T-helper 2 cell (primary cell): ENCODE results near the gene FSTL4.
"Not testable (repeated sequence)": the region's sequence is repeated elsewhere in the genome, so short reads cannot be mapped to it uniquely, and the experiment has no call there.

Source experiments
- DNase-seq, 5 experiments: peaks; one replicate each; pipeline versions ENCODE4 v3.0.0 to v3.0.0-alpha.2; 2012 to 2022

Gene FSTL4

DNA sequence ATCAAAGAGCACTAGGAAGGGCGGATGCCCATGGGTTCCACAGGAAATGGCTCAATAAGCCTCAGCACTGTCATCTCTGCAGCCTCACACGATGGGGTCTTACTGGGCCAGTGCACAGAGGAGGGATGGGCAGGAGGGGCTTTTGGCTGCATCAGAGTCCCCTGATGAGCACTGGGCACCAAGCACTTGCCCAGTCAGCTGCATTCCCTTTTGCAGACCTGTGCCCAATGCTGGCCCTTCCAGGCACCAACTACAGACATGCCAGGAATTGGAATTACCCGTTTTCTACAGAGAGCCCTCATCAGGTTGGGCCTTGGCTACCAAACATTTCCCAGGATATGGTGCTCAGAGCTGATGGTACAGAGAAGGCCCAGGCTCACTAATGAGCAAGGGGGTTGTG lies 378.1 kb downstream of the FSTL4 start:
- DNase-seq = no peak

DNA sequence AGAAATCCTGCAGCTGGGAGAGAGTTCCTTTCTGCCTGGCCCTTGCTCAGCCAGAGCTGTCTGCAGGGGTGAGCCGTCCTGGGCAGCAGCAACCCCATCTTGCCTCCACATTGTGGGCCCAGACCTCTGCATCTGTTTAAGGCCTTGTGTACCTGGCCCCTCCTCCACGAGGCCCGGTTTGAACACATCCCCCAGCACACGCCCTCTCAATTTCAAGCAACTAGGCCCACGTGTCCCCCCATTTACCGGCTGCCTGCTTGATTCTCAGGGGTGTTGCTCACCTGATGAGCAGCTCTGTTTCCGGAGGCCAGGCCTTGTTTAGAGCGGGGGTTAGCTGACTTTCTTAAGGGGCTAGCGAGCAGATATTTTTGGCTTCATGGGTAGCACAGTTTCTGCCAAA lies 378.7 kb downstream of the FSTL4 start:
- DNase-seq = no peak

DNA sequence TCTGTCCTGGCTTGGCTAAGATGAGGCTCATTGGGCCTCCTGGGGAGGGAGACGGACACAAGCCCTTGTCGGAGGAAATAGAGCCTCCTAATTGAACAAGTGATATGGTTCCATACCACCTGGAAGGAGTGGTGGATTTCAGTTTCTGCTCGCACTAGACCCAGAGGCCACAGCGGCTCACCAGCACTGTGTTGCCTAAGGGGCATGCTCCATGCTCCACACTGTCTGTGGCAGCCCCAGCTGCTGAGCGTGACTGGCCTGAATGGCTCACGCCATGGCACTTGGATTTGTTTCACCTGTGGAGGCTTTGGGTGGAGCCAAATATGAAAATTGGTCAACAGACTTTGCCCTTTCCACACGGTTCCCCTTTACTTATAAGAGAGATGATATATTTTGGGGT lies 379.4 kb downstream of the FSTL4 start:
- DNase-seq = no peak

DNA sequence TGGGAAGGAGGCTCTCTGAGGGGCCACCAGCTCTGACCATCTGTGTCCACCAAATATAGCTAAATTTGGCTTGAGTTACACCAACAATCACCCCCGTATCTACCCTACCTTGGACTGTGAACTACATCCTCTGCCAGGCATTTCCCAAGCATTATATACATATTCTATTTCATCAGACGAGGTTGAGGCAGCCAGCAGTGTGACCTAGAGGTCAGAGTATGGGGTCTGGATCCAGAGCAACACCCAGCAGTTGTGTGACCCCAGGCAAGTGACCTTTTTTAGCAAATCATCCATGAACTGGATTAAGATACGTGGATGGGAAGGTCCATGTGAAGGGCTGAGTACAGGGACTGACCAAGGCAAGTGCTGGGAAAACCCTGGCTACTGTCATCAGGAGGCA lies 379.9 kb downstream of the FSTL4 start:
- no peak for DNase-seq

DNA sequence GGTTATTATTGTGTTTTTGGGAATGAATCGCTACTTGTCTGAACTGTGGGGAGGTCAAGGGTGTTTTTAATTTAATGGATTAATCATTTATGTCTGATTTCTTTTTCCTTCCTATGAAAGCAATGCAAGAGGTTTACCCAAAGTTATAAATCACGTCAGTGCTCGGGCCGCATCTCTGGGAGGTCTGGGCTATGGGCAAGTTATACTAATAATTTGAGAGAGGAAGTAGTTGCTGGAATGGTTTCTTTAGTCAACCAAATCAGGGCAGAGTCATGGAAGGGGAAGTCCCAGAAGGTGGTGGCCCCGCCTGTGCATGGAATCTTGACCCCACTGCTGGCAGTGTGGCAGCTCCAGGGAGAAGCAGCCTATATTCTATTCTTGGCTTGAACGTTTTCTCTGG lies 380.3 kb downstream of the FSTL4 start:
- DNase-seq = no peak

DNA sequence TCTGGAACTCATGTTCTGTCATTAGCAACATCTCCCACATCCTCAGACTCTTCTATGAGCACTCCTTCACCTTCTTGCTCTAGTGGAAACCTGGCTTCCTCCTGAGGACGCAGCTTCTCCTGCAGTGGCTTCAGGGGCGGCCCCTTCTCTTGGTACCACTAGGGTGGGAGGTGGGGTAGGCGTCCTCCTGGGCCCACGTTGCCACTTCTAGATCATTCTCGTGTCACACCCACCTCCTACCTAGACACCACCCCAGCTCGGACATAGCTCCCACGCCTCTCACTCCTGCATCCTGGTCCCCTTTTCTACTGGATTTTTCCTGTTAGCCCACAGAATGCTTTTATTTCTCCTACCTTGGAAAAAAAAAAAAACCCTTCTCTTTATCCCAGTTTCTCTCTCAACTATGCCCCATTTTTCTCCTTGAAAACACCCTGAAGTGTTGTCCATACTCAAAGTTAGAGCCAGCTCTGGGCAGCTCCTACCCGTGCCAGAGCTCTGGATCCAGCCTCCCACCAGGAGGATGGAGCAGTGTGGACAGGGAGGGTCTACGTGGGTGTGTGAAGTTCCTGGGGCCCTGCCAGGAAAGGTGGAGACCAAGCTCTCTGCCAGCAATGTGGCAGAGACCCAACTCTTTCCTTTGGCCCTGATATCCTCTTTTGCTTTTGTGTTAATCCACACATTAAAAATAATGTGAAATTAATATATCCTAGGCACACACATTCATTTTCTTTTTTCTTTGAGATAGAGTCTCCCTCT lies 381.3 kb downstream of the FSTL4 start:
- no peak for DNase-seq

DNA sequence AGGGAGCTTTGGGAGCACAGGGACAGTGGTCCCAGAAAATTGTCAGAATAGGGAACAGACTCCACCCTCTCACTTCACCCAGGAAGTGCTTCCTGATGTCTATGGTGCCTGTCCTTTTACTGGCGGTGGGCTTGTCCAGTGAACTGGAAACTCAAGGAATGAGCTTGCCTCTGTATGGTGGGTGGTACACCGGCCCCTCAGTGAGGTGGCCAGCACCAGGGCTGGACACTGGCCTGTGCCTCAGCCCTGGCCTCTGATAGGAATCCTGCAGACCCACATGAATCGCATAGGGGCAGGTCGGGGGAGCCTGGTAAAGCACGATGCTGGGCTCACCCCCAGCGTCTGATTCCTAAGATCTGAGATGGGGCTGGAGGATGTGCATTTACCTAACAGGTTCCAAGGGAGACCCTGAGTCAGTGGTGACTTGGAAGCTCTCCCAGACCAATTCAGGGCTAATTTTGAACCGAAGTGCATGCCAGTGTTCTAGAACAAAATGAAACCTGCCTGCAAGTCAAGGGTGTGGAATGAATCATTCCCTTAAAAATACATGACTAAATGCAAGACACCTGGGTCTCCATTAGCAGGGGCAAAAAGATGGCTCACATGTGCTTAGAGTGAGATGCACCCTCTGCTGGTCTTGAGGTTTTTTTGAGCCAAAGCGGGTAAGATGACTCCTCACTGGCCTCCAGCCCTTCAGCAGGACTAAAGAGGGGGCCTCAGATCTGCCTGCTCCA lies 382.2 kb downstream of the FSTL4 start:
- no peak for DNase-seq

DNA sequence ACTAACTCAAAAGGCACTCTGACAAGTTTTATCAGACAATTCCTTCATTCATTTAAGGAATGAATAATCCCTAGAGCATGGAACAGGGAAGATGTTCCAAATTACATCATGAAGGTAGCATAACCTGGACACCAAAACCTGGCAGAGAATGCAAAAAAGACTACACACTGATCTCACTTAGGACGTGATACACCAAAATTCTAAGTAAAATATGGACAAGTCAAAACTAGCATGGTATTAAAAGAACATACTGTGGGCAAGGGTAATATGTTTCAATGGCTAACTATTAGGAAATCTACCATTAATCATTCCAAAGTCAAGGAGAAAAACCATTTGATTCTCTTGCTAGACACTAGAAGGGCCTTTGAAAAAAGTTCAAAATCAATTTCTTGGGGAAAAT lies 384.0 kb downstream of the FSTL4 start:
- no peak for DNase-seq

DNA sequence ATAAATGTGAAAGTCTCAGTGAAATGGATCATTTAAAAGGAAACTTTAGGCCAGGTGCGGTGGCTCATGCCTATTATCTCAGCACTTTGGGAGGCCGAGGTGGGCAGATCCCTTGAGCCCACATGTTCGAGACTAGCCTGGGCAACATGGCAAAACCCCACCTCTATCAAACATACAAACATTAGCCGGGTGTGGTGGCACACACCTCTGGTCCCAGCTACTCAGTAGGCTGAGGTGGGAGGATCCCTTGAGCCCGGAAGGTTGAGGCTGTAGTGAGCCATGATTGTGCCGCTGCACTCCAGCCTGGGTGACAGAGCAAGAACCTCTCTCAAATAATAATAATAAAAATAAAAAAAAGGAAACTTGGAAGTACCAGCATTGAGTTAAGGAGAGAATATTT lies 384.4 kb downstream of the FSTL4 start:
- DNase-seq = no peak

DNA sequence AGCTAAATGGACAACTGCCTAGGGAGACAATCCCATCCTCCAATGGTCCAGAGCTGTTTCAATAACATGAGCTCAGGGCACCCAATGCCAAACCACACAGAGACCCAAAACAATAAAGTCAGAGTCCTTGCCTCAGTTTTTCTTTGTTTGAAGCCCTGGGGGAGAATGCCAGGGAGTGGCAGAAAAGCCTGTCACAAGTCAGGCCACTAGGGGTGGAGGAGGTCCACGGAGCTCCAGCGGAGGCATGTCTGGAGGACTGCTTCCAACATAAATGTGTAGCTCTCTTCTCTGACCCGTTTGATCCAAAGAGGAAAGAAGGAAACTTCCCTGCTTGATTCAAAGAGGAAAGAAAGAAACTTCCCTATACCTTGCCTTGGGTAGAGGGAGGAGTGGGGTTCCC lies 385.3 kb downstream of the FSTL4 start:
- no peak for DNase-seq

DNA sequence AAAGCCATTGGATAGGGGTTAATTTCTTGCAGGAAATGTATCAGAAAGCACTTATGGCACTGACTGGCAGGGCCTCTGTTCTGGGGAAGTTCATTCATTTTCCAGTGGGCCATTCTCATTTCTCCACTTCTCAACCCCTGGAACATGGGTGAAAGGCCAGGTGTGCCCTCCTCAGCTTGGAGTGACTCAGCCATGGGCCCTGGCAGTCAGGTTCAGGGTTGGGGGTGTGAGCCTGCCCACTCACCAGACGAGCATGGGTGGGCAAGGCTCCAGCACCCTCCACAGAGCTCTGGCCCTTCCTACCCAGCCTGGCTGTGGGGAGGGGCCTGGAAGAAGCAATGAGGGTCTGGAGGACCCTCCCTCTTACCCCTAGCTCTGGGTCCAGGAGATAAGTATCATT lies 386.2 kb downstream of the FSTL4 start:
- no peak for DNase-seq

DNA sequence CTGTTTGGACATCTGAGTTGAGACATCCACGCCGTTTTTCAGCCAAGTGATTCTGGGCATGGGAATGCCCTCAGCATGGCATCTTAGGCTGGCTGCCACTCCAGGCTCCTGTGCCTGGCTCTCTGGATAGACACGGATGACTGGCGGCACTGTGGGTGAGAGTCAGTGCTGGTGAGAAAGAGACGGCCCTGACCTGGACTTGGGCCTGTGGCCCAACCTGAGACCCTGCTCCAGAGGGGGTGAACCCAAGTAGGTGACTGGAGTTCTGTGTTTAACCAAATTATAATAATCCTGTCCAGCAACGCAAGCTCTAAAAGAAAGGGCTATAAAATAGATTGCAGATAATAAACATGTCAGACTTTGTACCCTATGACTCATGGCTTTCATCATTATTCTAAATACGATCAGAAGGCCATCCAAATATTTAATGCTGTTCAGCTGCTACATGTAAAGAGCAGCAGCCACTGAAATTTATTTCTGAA lies 386.6 kb downstream of the FSTL4 start:
- DNase-seq = no peak

DNA sequence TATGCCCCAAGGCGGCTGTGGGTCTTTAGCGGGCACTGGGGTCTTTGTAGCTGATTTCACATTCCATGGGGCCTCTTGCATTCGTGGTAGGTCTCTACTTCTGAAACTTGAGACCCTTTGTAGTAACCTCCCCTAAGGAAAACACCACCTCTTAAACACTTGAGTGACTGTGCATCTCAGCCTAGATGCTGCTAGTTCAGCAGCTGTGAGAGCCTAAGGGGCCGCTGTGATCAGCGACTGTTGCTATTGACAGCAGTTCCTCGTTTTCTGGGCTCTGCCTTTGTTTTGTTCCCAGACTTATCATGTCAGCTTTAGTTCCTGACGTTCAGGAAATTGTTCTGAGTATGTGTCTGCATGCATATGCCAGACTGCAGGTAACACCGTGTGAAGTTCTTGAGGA lies 389.4 kb downstream of the FSTL4 start:
- DNase-seq = no peak

DNA sequence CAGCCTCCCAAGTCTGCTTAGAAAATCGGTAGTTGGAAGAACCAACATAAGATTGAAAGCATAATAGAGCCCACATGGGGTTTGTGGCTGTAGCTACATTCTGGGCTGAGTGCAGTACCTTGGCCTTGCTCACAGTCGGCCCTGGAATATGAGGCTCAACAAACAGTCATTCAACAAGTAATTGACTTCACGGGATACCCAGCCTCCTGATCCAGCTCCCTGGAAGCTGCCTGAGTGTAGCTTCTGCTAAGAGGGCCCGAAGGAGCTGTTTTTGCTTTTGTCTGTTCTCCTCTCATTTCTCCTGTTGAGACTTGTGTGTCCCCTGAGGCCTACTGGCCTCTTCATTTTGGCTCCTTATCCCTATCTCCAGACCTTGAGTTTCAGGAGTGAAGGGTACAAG lies 389.8 kb downstream of the FSTL4 start:
- DNase-seq = no peak

DNA sequence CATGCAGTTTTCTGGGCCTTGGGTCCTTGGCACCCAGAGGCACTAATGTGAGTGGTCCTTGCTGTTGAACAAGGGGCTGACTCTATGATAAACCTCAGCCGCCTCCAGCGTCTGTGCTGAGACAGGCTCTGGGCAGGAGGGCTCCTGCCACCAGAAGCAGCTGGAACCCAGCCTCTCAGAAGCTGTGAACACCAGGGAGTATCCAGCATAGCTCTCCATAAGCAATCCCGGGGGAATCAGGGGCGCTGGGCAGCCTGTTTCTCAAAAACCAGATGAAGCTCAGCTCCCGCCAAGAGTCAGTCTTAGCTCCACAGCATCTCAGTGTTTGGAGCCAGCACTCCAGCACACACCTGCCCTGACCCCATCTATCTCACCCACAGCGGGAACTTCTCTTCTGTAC lies 390.3 kb downstream of the FSTL4 start:
- no peak for DNase-seq

DNA sequence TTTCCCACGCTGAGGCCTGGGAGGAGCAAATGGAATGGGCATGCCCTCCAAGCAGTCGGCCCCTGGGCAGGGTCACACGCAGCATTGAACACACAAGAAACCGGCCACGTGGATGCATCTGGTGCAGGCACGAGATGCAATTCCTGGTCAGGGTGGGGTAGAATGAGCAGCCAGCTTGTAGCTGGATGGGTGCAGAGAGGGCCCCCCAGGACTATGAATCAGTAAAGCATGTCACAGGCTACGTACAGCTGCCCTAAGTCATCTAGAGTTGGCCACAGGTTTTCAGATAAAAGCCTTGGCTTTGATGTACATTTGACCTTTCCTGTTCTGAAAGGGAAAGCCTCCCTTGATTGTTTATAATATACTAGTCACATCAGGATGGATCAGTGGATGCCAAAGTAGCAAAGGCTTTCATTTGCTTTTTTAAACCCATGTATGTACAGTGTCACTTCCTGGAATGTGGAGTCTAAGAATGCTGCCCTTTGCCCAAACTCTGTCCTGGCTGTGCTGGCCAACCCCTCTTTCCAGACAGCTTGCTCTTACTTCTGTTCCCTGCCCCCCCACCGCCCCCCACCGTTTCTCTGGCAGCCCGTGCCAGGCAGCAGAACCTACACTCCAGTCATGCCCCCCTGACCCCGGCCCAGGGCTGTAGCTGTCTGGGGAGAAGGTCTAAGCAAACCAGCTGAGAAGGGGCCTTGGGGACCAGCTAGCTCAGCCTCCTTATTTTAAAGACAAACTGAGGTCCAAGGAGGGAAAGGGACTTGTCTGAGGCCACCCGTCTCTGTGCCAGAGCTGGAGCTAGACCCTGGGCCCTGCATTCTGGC lies 391.3 kb downstream of the FSTL4 start:
- DNase-seq = no peak

DNA sequence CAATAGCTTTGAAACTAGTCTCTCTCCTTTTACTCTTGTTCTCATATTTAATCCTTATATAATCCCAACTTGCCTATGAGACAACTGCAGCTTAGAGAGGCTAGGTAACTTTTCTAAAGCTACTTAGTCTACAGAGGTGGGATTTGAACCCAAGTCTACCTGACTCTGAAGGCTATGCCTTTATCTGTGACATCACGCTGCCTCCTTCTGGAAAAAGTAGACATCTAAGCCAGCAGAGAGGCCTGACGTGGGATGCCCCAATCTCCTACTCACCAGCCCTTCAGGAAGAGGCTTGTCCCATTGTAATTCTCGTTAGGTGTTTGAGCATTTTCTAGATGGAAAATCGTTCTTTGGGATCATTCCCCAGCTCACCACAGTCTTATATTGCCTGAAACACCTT lies 393.0 kb downstream of the FSTL4 start:
- DNase-seq = no peak

DNA sequence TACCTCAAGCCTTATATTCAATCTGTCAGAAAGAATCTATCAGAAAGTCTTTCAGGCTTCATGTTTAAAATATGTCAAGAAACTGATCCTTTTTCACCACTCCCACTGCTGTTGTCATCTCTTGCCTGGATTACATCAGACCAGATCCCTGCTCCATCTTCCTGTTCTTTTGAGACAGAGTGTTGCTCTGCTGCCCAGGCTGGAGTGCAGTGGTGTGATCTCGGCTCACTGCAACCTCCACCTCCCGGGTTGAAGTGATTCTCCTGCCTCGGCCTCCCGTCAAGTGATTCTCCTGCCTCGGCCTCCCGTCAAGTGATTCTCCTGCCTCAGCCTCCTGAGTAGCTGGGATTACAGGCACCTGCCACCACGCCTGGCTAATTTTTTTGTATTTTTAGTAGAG lies 396.2 kb downstream of the FSTL4 start:
- DNase-seq = not testable (repeated sequence)

DNA sequence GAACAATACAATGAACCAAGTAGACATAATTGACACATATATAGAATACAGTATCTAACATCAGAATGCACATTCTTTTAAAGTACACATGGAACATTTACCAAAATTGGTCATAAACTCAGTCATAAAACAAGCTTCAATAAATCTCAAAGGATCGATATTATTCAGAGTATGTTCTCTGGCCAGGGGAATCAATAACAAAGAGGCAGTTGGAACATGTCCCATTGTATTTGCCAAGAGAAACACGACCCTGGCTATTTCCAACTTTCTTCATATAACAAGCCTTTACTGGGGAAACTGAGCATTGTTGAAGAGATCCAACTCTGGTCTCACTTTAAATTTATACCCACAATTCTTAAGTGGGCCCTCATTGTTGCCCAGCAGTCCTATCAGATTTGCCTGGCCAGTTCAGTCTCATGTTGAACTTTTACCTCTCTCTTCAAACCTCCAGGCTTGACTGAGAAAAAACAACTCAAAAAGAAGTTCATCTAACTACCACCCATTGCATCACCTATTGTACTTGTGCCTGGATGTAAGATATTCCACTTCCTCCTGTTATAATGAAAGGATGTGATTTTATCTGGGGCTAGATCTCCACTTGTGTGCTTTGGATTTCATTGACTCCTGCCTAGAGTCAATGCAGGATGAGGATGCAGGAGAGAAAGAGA lies 398.1 kb downstream of the FSTL4 start:
- DNase-seq = no peak

DNA sequence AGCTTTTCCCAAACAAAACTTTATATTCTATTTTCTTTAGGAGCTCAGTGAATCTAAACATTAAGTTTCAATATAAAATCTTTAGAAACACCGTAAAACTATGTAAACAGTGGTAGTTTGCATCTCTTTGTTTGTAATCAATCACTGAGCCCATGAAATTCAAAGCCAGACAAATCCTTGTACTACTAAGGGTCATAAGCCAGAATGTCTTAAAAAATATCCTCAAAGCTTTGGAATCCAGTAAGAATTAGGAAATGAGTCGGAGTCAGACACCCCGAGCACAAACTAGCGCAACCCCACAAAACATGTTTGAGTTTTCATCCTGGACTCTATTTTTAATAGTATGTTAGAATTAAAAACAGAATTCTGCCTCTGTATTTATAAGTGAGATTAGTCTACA lies 406.7 kb downstream of the FSTL4 start:
- DNase-seq = no peak

DNA sequence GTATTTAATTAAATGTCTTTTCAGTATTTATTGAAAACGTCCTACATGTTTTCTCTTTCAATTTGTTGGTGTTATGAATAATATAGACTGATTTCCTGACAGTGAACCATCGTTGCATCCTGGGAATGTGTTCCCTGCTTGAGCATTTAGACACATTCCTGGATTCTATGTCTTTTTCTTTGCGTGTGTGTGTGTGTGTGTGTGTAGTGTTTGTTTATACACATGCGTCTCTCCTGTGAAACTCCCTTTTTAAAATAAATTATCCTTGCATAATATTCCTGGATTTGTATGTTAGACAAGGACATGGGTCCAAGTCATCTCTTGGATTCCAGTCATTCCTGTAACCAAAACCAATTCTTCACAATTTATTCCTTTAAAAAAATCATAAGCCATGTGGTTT lies 407.1 kb downstream of the FSTL4 start:
- DNase-seq = no peak

DNA sequence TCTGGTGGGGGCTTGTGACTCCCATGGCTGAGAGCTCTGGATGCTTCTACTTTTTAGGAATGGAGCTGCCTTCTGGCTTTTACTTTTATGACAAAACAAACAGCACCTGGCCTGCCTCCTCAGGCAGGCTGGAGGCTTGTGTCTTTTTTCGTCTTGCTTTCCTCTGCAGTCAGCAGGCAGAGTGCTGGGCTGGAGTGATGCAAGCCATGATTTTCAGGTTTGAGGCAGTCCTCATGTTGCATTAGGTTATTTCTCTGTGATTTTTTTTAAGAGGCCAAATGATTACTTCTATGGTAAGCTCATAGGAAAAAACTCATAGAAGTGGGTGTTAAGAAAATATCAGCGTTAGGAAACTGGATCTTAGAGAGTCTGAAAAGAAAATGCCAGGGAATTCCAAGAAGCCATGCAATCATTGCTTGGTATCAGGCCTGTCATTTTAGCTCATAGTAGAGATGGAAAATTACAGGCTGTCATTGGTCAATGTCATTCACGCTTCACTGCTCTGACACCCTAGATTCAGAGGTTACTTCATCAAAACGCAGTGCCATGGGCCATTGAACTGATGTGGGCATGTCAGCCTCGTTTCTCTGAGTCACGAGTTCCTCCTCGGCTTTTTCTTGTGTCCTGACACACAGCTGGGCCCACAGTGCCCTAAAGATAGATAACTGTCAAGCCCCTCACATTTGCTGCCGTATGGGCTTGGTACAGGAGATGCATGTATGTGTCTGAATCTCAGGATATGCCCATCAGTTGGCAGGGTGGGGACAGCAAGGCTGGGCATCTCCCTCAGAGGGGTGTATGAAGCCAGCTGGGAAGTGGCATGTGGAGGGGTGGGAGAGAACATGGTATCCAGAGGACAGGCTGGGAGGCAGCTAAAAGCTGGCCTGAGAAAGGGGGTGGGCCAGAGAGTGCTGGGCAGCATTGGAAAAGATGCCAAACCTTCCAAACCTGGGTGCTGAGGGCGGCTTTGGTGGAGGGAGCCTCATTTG lies 408.7 kb downstream of the FSTL4 start:
- DNase-seq = no peak
